Tibial nerve (tissue), 4 donors: Measurements from ENCODE around the gene ZWILCH.
"Not testable (repeated sequence)": the region's sequence is repeated elsewhere in the genome, so short reads cannot be mapped to it uniquely, and the experiment has no call there.

ENCODE experiments used
- EP300 ChIP-seq, 2 donors: sonication (generic); formaldehyde crosslinking; IDR thresholded peaks; one replicate each; pipeline ENCODE4 v1.6.1; 2017; ENCODE audit warnings: antibody characterized with exemption in 2 of 2, mild to moderate bottlenecking in 1 of 2
- POLR2A ChIP-seq, 2 donors: fragments of 450-650 bp; IDR thresholded peaks; one replicate each; pipeline ENCODE4 v1.6.1; 2017; ENCODE audit warnings: antibody characterized with exemption in 2 of 2, mild to moderate bottlenecking in 2 of 2, moderate library complexity in 2 of 2
- TF ChIP-seq, protein P1 (sequence below), 5 experiments: fragments of 200-600 bp in 3 of 5; fragments of 450-650 bp in 2 of 5; sonication (generic) in 3 of 5; IDR thresholded peaks; one replicate each; pipeline ENCODE4 v1.5.1; 2016 to 2019; ENCODE audit warnings: antibody characterized with exemption in 5 of 5, mild to moderate bottlenecking in 3 of 5, moderate library complexity in 2 of 5

DNA sequence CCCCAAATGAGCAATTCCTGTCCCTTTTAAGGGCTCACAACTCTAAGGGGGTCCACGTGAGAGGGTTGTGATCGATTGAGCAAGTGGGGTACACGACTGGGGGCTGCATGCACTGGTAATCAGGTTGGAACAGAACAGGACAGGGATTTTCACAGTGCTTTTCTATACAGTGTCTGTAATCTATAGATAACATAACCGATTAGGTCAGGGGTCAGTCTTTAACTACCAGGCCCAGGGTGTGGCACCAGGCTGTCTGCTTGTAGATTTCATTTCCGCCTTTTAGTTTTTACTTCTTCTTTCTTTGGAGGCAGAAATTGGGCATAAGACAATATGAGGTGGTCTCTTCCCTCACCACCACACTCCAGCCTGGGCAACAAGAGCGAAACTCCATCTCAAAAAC is 39.8 kb upstream of the ZWILCH start:
- TF ChIP-seq, protein P1, sequence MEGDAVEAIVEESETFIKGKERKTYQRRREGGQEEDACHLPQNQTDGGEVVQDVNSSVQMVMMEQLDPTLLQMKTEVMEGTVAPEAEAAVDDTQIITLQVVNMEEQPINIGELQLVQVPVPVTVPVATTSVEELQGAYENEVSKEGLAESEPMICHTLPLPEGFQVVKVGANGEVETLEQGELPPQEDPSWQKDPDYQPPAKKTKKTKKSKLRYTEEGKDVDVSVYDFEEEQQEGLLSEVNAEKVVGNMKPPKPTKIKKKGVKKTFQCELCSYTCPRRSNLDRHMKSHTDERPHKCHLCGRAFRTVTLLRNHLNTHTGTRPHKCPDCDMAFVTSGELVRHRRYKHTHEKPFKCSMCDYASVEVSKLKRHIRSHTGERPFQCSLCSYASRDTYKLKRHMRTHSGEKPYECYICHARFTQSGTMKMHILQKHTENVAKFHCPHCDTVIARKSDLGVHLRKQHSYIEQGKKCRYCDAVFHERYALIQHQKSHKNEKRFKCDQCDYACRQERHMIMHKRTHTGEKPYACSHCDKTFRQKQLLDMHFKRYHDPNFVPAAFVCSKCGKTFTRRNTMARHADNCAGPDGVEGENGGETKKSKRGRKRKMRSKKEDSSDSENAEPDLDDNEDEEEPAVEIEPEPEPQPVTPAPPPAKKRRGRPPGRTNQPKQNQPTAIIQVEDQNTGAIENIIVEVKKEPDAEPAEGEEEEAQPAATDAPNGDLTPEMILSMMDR (IDR thresholded peaks at IDR 0.05) = not testable (repeated sequence)
- TF ChIP-seq POLR2A, EP300 (IDR thresholded peaks at IDR 0.05): not testable (repeated sequence)
